ENCODE data around the gene PARM1.

- no peak for TF ChIP-seq EGR1 (IDR thresholded peaks at IDR 0.05)
- no peak for TF ChIP-seq NFIC (IDR thresholded peaks at IDR 0.05)
- TF ChIP-seq TAF1 (IDR thresholded peaks at IDR 0.05; ENCODE audit: low read depth) = no peak
- no peak for TF ChIP-seq YY1 (IDR thresholded peaks at IDR 0.05; ENCODE audit: low read depth)
- no peak for TF ChIP-seq CEBPB (IDR thresholded peaks at IDR 0.05)
- TF ChIP-seq RAD21 (IDR thresholded peaks at IDR 0.05; ENCODE audit: low read depth) = no peak
- TF ChIP-seq TEAD4 (IDR thresholded peaks at IDR 0.05) = no peak
- no peak for TF ChIP-seq EP300 (IDR thresholded peaks at IDR 0.05; ENCODE audit: borderline replicate concordance)
- no peak for TF ChIP-seq MAX (IDR thresholded peaks at IDR 0.05)
- no peak for TF ChIP-seq USF1 (IDR thresholded peaks at IDR 0.05)
- TF ChIP-seq REST (IDR thresholded peaks at IDR 0.05; ENCODE audit: low read depth) = no peak
- TF ChIP-seq ZBTB7A (IDR thresholded peaks at IDR 0.05; ENCODE audit: low read depth) = no peak
Observed at GRCh38 chr4:74906771-74907170, 26.1 kb upstream of the PARM1 start.
